H1 (cell line): ENCODE data around the gene ACTN2. TPM values are rescaled to one million over a fixed set of nuclear protein-coding genes. Genes with fewer than 3 reads are reported as not detected.

Experiments used
- CTCF ChIA-PET: fragments of 300-600 bp; sonication (Branson Sonifier 250); formaldehyde crosslinking; loops from one replicate; lab custom pipeline; 2021; ENCODE audit not compliant: partially characterized antibody; lab: Charles Lee
- POLR2A ChIA-PET: fragments of 300-600 bp; sonication (Branson Sonifier 250); formaldehyde crosslinking; loops from one replicate; lab custom pipeline; 2021; ENCODE audit warnings: inconsistent platforms; ENCODE audit not compliant: partially characterized antibody; lab: Charles Lee
- DNase-seq, 2 experiments: peaks; one replicate each; pipeline versions ENCODE4 v3.0.0 to v3.0.0-alpha.2; 2010 to 2022; ENCODE audit warnings: low spot score in 2 of 2, low read depth in 1 of 2, mixed read lengths in 1 of 2
- FAIRE-seq: peaks from 2 replicates; lab custom pipeline; 2011; peaks lifted over from hg19 to GRCh38; lab: Jason Lieb, UNC
- H2AFZ ChIP-seq: 2 replicates; pipeline ENCODE4 v1.8.1; 2012; ENCODE audit warnings: low read length, inconsistent platforms
- H2AK5ac ChIP-seq: 2 replicates; pipeline ENCODE4 v1.6.1; 2013; ENCODE audit warnings: low read depth, low read length
- H2BK120ac ChIP-seq: replicated peaks from 2 replicates; pipeline ENCODE3; 2013; ENCODE audit warnings: low read depth, low read length, inconsistent platforms
- H2BK12ac ChIP-seq: 2 replicates; pipeline ENCODE4 v1.6.1; 2013; ENCODE audit warnings: low read depth, low read length
- H2BK15ac ChIP-seq: 2 replicates; pipeline ENCODE4 v1.6.1; 2013; ENCODE audit warnings: low read length
- H2BK20ac ChIP-seq: 2 replicates; pipeline ENCODE4 v1.6.1; 2013; ENCODE audit warnings: low read length
- H2BK5ac ChIP-seq: 2 replicates; pipeline ENCODE4 v1.6.1; 2013; ENCODE audit warnings: low read depth, low read length
- H3K14ac ChIP-seq: 2 replicates; pipeline ENCODE4 v1.6.1; 2013; ENCODE audit warnings: inconsistent platforms; ENCODE audit not compliant: insufficient read length
- H3K18ac ChIP-seq: 2 replicates; pipeline ENCODE4 v1.6.1; 2013; ENCODE audit warnings: low read length; ENCODE audit errors: extremely low read depth
- H3K23ac ChIP-seq: 2 replicates; pipeline ENCODE4 v1.6.1; 2013; ENCODE audit warnings: inconsistent platforms; ENCODE audit not compliant: insufficient read length
- H3K23me2 ChIP-seq: 2 replicates; pipeline ENCODE4 v1.6.1; 2013; ENCODE audit warnings: low read depth, low read length
- H3K27ac ChIP-seq: 2 replicates; pipeline ENCODE4 v1.6.1; 2011; ENCODE audit warnings: low read depth, low read length, inconsistent platforms
- H3K27me3 ChIP-seq, 4 experiments: replicated peaks in 1 of 4; 1 replicate in 1 of 4; 2 replicates in 3 of 4; pipeline versions ENCODE4 v1.6.1 to v1.8.1; 2011 to 2013; ENCODE audit warnings: low read length in 3 of 4, mild to moderate bottlenecking in 3 of 4, inconsistent platforms in 2 of 4, mixed read lengths in 2 of 4, moderate library complexity in 1 of 4; ENCODE audit not compliant: control insufficient read depth in 3 of 4, insufficient read depth in 3 of 4; ENCODE audit errors: extremely low read depth in 1 of 4
- H3K36me3 ChIP-seq, 4 experiments: 2 replicates each; pipeline versions ENCODE4 v1.6.1 to v1.8.1; 2011 to 2013; ENCODE audit warnings: mild to moderate bottlenecking in 4 of 4, low read length in 3 of 4, moderate library complexity in 2 of 4, control low read depth in 1 of 4, inconsistent platforms in 1 of 4; ENCODE audit not compliant: insufficient read depth in 4 of 4, control insufficient read depth in 2 of 4
- H3K4ac ChIP-seq: replicated peaks from 2 replicates; pipeline ENCODE3; 2013; ENCODE audit warnings: low read length, low read depth, mixed read lengths, inconsistent platforms; ENCODE audit not compliant: insufficient read length
- H3K4me1 ChIP-seq, 4 experiments: replicated peaks in 1 of 4; 1 replicate in 1 of 4; 2 replicates in 3 of 4; pipeline versions ENCODE4 v1.6.1 to v1.8.1; 2011 to 2013; ENCODE audit warnings: low read length in 3 of 4, inconsistent platforms in 2 of 4, mixed read lengths in 1 of 4; ENCODE audit not compliant: insufficient read depth in 4 of 4, control insufficient read depth in 3 of 4
- H3K4me2 ChIP-seq, 2 experiments: 2 replicates each; pipeline versions ENCODE4 v1.6.1 to v1.8.1; 2011 to 2013; ENCODE audit warnings: low read depth in 2 of 2, low read length in 2 of 2, control low read depth in 1 of 2, inconsistent platforms in 1 of 2, mild to moderate bottlenecking in 1 of 2; ENCODE audit not compliant: insufficient read depth in 1 of 2
- H3K4me3 ChIP-seq, 4 experiments: fragments of 200-600, 300-600 bp in 1 of 4; sonication (generic), shearing (Covaris generic), sonication (Bioruptor Twin) in 1 of 4; 2 replicates each; pipeline versions ENCODE4 v1.5.1 to v1.8.1; 2011 to 2016; ENCODE audit warnings: low read length in 4 of 4, low read depth in 3 of 4, control low read depth in 2 of 4, inconsistent platforms in 2 of 4, mild to moderate bottlenecking in 2 of 4, mixed read lengths in 1 of 4, moderate library complexity in 1 of 4; ENCODE audit not compliant: insufficient read depth in 2 of 4; ENCODE audit errors: extremely low read depth in 1 of 4
- H3K56ac ChIP-seq: replicated peaks from 2 replicates; pipeline ENCODE3; 2013; ENCODE audit warnings: low read depth, mild to moderate bottlenecking, mixed read lengths, low read length, inconsistent platforms; ENCODE audit not compliant: insufficient read length
- H3K79me1 ChIP-seq: 2 replicates; pipeline ENCODE4 v1.6.1; 2013; ENCODE audit warnings: low read depth, low read length, control low read depth
- H3K79me2 ChIP-seq, 2 experiments: 2 replicates each; pipeline versions ENCODE4 v1.6.1 to v1.8.1; 2012 to 2013; ENCODE audit warnings: low read length in 2 of 2, mild to moderate bottlenecking in 2 of 2, inconsistent platforms in 1 of 2; ENCODE audit not compliant: insufficient read depth in 2 of 2, control insufficient read depth in 1 of 2
- H3K9ac ChIP-seq, 4 experiments: replicated peaks in 1 of 4; 1 replicate in 1 of 4; 2 replicates in 3 of 4; pipeline versions ENCODE4 v1.6.1 to v1.8.1; 2011 to 2013; ENCODE audit warnings: low read depth in 3 of 4, low read length in 3 of 4, control low read depth in 2 of 4, mild to moderate bottlenecking in 2 of 4, moderate library complexity in 2 of 4, inconsistent platforms in 1 of 4; ENCODE audit errors: extremely low read depth in 1 of 4
- H3K9me3 ChIP-seq, 2 experiments: 2 replicates each; pipeline versions ENCODE4 v1.6.1 to v1.8.1; 2012 to 2013; ENCODE audit warnings: mild to moderate bottlenecking in 2 of 2, moderate library complexity in 2 of 2, control low read depth in 1 of 2, inconsistent platforms in 1 of 2, low read depth in 1 of 2, low read length in 1 of 2, mixed read lengths in 1 of 2; ENCODE audit not compliant: insufficient read depth in 2 of 2
- H4K20me1 ChIP-seq, 2 experiments: replicated peaks in 1 of 2; 2 replicates each; pipeline versions ENCODE3 to v1.8.1; 2011 to 2013; ENCODE audit warnings: inconsistent platforms in 2 of 2, low read length in 2 of 2, mild to moderate bottlenecking in 1 of 2; ENCODE audit not compliant: insufficient read depth in 2 of 2, control insufficient read depth in 1 of 2
- H4K5ac ChIP-seq: 2 replicates; pipeline ENCODE4 v1.6.1; 2013; ENCODE audit warnings: low read length, low read depth, mixed read lengths, inconsistent platforms; ENCODE audit not compliant: insufficient read length
- H4K8ac ChIP-seq: 2 replicates; pipeline ENCODE4 v1.8.0; 2013; ENCODE audit warnings: mild to moderate bottlenecking, moderate library complexity, low read length, inconsistent platforms; ENCODE audit not compliant: insufficient read depth; ENCODE audit errors: extremely low read depth
- H4K91ac ChIP-seq: replicated peaks from 2 replicates; pipeline ENCODE3; 2013; ENCODE audit warnings: low read length, mixed read lengths, inconsistent platforms; ENCODE audit not compliant: insufficient read length
- BRCA1 ChIP-seq: IDR thresholded peaks from 2 replicates; pipeline ENCODE4 v1.6.1; 2012; ENCODE audit warnings: low read depth, low read length, improper control_type of control experiment
- E2F6 ChIP-seq: IDR thresholded peaks from 2 replicates; pipeline ENCODE4 v1.6.1; 2012; ENCODE audit warnings: inconsistent platforms
- EZH2 ChIP-seq: fragments of 200-600 bp; sonication (generic); IDR thresholded peaks from 2 replicates; pipeline ENCODE4 v1.7.1; 2012; ENCODE audit warnings: low read depth, mild to moderate bottlenecking, moderate library complexity, low read length, inconsistent platforms; ENCODE audit not compliant: severe bottlenecking
- KDM4A ChIP-seq: IDR thresholded peaks from one replicate; pipeline ENCODE4 v1.7.1; 2012; ENCODE audit warnings: low read depth, mild to moderate bottlenecking, moderate library complexity, low read length, inconsistent platforms; ENCODE audit not compliant: severe bottlenecking
- NANOG ChIP-seq: IDR thresholded peaks from 2 replicates; pipeline ENCODE4 v1.6.1; 2011; ENCODE audit warnings: low read length, low read depth, mild to moderate bottlenecking, inconsistent platforms; ENCODE audit not compliant: insufficient read depth, poor library complexity, severe bottlenecking
- POLR2AphosphoS5 ChIP-seq: IDR thresholded peaks from 2 replicates; pipeline ENCODE4 v1.6.1; 2011; ENCODE audit warnings: low read depth, low read length
- SUZ12 ChIP-seq: fragments of 200-600 bp; sonication (generic); IDR thresholded peaks from 2 replicates; pipeline ENCODE4 v1.6.1; 2012; ENCODE audit warnings: mild to moderate bottlenecking, inconsistent platforms, low read length, moderate library complexity, mixed read lengths
- WGBS, 2 experiments: shearing (Covaris generic) in 1 of 2; methylation state at CpG; one replicate each; pipeline versions ENCODE4 v1.1.6 to v1.1.7; 2013 to 2015; ENCODE audit warnings: low lambda C conversion rate in 2 of 2, mixed read lengths in 2 of 2, inconsistent platforms in 1 of 2, low coverage in 1 of 2, missing lambda C conversion rate in 1 of 2; ENCODE audit not compliant: insufficient replicate concordance in 2 of 2, insufficient coverage in 1 of 2, insufficient read length in 1 of 2; ENCODE audit errors: extremely low coverage in 1 of 2, missing lambda C conversion rate in 1 of 2; 5-methylcytosine and 5-hydroxymethylcytosine counted together
- polyA plus RNA-seq, 7 experiments: library from polyadenylated mRNA; depleted of rRNA in 3 of 7; stranded (reverse) in 5 of 7; unstranded in 2 of 7; fragments of >200 nt in 5 of 7; fragments of 200-250 nt in 2 of 7; gene quantifications; 1 replicate in 5 of 7; 2 replicates in 1 of 7; 4 replicates in 1 of 7; pipeline versions ENCODE4 v1.2.1 to v1.2.3, GENCODE V29; 2011 to 2013; ENCODE audit warnings: missing spikeins in 2 of 7, mixed read lengths in 2 of 7
- total RNA-seq: library from RNA; stranded (reverse); fragmentation: NEBNext Ultra II Directional; extraction: Animal tissue kit (Norgen Biotek cat#: 25700); gene quantifications from 2 replicates; pipeline ENCODE4 v1.2.1, GENCODE V29; 2021
- TF ChIP-seq, protein P1 (sequence below): IDR thresholded peaks from 2 replicates; pipeline ENCODE4 v1.6.1; 2011; ENCODE audit warnings: low read length, improper control_type of control experiment

ACTN2 gene
- total and polyA plus RNA-seq, 2 of the 8 experiments (the other 6 are each of a cell fraction or from before 2014, with no cell fraction given), result 1.9 to 4.1 TPM

DNA sequence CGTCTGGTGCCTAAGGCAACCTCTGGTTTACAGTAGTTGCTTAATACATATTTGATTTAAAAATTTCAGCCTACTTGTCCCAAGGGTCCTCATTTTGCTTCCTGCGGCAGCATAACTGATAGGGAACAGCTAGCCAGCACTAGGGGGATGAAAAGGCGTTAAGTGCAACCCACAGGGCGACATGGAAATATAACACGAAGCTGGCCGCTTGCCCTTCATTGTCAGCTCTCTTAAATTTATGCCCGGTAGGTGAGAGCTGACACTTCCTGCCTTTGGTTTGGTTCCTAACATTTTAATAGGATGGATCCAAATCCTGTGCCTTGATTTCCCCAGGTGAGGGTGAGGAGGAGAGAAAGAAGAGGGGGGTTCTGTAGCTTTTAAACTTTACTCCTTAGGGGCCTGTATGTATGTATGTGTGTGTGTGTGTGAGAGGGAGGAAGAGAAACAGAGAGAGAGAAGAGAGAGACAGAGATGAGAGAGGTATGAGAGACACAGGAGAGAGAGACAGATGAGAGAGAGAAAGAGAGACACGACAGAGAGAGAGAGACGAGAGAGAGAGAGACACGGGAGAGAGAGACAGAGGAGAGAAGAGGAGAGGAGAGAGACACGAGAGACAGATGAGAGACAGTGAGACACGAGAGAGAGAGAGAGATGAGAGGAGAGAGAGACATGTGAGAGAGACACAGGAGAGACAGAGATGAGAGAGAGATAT lies 938 bp upstream of the ACTN2 start:
- Histone ChIP-seq H3K4ac (no peak overlapping the region), H3K4me2 (peak overlapping the region; percentile 76 to 86), H3K79me1 (no peaks in the 10 kb centered on the region), H3K56ac (no peak overlapping the region), H3K9me3 (no peaks in the 10 kb centered on the region), H4K8ac (no peak overlapping the region), H4K5ac (no peak overlapping the region), H3K27me3 (peaks cover 4 to 26% (median 23%) of the 10 kb centered on the region in 4 experiments), H3K36me3 (no peaks in the 10 kb centered on the region), H3K79me2 (no peaks in the 10 kb centered on the region), H2BK12ac (peak overlapping the region; percentile 60; the same call in 1 of the 2 replicates), H2BK15ac (0 out of 2 replicates have a peak overlapping the region, but pooled peaks have one; percentile 61), H3K4me3 (peak overlapping the region in 1 of 4 experiments; percentile 55; a peak in 3 of 8 replicates), H2BK5ac (no peak overlapping the region), H3K14ac (no peak overlapping the region), H4K20me1 (peaks cover 0 to 1% of the 10 kb centered on the region in 2 experiments), H3K4me1 (peaks cover 0 to 11% (median 3%) of the 10 kb centered on the region in 4 experiments; a peak in 5 of 7 replicates), H3K23me2 (peaks cover 8% of the 10 kb centered on the region; the same call in 1 of the 2 replicates), H2BK120ac (no peak overlapping the region), H2AFZ (0 out of 2 replicates have a peak overlapping the region, but pooled peaks have one; percentile 93), H4K91ac (no peak overlapping the region), H3K18ac (no peak overlapping the region), H2AK5ac (no peak overlapping the region), H2BK20ac (0 out of 2 replicates have a peak overlapping the region, but pooled peaks have one; percentile 48), H3K27ac (no peak overlapping the region), H3K9ac (no peak overlapping the region), H3K23ac (no peak overlapping the region)
- POLR2A ChIA-PET, result interaction anchor here (1.0 to 1.2 kb wide), 3 partner anchors 12 to 37 kb away, joined by 3 to 4 read pairs (median 3); no protein-coding TSS in a partner anchor
- WGBS, 2 experiments, result 83% methylated on average over 12 of the region's 12 CpGs; no CpG with 5 or more reads in 1 of the 2 experiments
- DNase-seq (no peak), FAIRE-seq (no peak)
- CTCF ChIA-PET, result interaction anchor here (1.0 kb wide), 1 partner anchor 47 kb away, joined by 3 read pairs; no protein-coding TSS in a partner anchor
- TF ChIP-seq E2F6, result no peak
- no peak for TF ChIP-seq BRCA1
- no peak for TF ChIP-seq SUZ12
- TF ChIP-seq EZH2, result no peak
- no peak for TF ChIP-seq POLR2AphosphoS5
- TF ChIP-seq, protein P1, sequence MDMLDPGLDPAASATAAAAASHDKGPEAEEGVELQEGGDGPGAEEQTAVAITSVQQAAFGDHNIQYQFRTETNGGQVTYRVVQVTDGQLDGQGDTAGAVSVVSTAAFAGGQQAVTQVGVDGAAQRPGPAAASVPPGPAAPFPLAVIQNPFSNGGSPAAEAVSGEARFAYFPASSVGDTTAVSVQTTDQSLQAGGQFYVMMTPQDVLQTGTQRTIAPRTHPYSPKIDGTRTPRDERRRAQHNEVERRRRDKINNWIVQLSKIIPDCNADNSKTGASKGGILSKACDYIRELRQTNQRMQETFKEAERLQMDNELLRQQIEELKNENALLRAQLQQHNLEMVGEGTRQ, result no peak
- TF ChIP-seq KDM4A, result no peak
- no peak for TF ChIP-seq NANOG
